Esophagus squamous epithelium (tissue), 4 donors: Measurements from ENCODE around the gene CAMK4.

Experiments used
- CTCF ChIP-seq, 6 experiments: fragments of 450-650 bp in 4 of 6; fragments of 200-600 bp in 2 of 6; sonication (generic) in 2 of 6; IDR thresholded peaks; one replicate each; pipeline ENCODE4 v1.5.1; 2016 to 2019; ENCODE audit warnings: antibody characterized with exemption in 6 of 6, mild to moderate bottlenecking in 4 of 6, moderate library complexity in 4 of 6
- POLR2A ChIP-seq, 4 donors: fragments of 450-650 bp; IDR thresholded peaks; one replicate each; pipeline ENCODE4 v1.6.1; 2017; ENCODE audit warnings: antibody characterized with exemption in 4 of 4, mild to moderate bottlenecking in 4 of 4, moderate library complexity in 3 of 4

- no peak for TF ChIP-seq CTCF (IDR thresholded peaks at IDR 0.05)
- TF ChIP-seq POLR2A (IDR thresholded peaks at IDR 0.05) = no peak
Observed at GRCh38 chr5:111223101-111223786, 940 bp upstream of the CAMK4 start.
